IPS-15b (cell line): Measurements from ENCODE around the gene GGT6.

ENCODE experiments used
- H3K27me3 ChIP-seq: one replicate; pipeline ENCODE4 v1.6.1; 2013; ENCODE audit warnings: low read length; ENCODE audit not compliant: control insufficient read depth, insufficient read depth
- H3K36me3 ChIP-seq: one replicate; pipeline ENCODE4 v1.6.1; 2013; ENCODE audit warnings: low read length; ENCODE audit not compliant: control insufficient read depth, insufficient read depth
- H3K4me1 ChIP-seq: one replicate; pipeline ENCODE4 v1.6.1; 2013; ENCODE audit warnings: mild to moderate bottlenecking, low read length; ENCODE audit not compliant: control insufficient read depth, insufficient read depth
- H3K4me3 ChIP-seq: one replicate; pipeline ENCODE4 v1.5.1; 2013; ENCODE audit warnings: low read depth, low read length
- H3K9ac ChIP-seq: one replicate; pipeline ENCODE4 v1.6.1; 2013; ENCODE audit warnings: low read depth, mild to moderate bottlenecking, low read length
- H3K9me3 ChIP-seq: one replicate; pipeline ENCODE4 v1.6.1; 2013; ENCODE audit warnings: mild to moderate bottlenecking, low read length; ENCODE audit not compliant: control insufficient read depth, insufficient read depth

GGT6 gene

DNA sequence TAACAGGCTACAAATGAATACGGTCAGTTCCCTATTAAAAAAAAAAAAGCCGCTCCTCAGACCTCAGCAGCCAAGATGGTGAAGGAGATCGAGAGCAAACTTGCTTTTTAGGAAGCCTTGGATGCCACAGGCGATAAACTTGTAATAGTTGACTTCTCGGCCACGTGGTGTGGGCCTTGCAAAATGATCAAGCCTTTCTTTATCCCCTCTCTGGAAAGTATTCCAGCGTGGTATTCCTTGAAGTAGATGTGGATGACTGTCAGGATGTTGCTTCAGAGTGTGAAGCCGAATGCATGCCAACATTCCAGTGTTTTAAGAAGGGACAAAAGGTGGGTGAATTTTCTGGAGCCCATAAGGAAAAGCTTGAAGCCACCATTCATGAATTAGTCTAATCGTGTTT, 11.8 kb upstream of the GGT6 start:
- Histone ChIP-seq H3K4me1 (peaks cover 10% of the 10 kb centered on the region), H3K4me3 (no peak overlapping the region), H3K27me3 (no peaks in the 10 kb centered on the region), H3K9ac (no peak overlapping the region), H3K36me3 (no peaks in the 10 kb centered on the region), H3K9me3 (no peaks in the 10 kb centered on the region)

DNA sequence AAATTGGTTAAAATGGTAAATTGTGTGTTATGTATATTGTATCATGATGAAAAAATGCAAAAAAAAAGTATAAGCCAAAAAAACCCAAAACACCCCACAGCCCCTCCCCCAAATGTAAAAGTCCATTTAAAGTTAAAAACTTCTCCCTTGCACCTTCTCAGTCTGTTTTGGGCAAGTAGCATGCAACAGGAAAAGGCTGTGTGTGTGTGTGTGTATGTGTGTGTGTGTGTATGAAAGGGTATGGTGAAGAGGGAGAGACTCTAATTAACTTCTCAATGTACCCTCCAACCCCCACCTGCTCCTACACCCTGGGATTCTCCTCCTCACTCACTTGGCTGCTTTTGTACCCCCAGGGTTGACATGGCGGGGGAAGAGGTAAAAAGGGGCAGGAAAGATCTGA, 9.2 kb upstream of the GGT6 start:
- Histone ChIP-seq H3K9me3 (no peaks in the 10 kb centered on the region), H3K36me3 (no peaks in the 10 kb centered on the region), H3K9ac (no peak overlapping the region), H3K27me3 (peaks cover 3% of the 10 kb centered on the region), H3K4me3 (no peak overlapping the region), H3K4me1 (peaks cover 7% of the 10 kb centered on the region)

DNA sequence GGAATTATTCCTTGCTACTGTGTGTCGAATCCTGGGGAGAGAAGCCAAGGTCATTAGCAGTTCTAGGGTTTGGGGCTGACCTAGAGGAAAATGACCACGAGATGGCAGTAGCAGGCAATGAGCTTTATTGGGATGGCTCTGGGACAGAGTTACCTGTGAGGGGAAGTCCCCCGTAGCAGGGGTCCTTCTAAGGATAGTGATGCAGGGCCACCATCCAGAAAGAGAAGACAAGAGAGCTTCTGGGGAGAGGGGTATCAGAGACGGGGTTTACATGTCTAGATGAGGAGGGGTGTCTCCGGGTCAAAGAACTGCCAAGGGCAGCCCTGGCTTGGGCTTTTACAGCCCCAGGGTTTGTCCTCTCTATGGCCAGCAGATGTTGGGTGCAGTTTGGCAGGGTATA, 6.4 kb upstream of the GGT6 start:
- no peak overlapping the region for H3K9ac ChIP-seq

DNA sequence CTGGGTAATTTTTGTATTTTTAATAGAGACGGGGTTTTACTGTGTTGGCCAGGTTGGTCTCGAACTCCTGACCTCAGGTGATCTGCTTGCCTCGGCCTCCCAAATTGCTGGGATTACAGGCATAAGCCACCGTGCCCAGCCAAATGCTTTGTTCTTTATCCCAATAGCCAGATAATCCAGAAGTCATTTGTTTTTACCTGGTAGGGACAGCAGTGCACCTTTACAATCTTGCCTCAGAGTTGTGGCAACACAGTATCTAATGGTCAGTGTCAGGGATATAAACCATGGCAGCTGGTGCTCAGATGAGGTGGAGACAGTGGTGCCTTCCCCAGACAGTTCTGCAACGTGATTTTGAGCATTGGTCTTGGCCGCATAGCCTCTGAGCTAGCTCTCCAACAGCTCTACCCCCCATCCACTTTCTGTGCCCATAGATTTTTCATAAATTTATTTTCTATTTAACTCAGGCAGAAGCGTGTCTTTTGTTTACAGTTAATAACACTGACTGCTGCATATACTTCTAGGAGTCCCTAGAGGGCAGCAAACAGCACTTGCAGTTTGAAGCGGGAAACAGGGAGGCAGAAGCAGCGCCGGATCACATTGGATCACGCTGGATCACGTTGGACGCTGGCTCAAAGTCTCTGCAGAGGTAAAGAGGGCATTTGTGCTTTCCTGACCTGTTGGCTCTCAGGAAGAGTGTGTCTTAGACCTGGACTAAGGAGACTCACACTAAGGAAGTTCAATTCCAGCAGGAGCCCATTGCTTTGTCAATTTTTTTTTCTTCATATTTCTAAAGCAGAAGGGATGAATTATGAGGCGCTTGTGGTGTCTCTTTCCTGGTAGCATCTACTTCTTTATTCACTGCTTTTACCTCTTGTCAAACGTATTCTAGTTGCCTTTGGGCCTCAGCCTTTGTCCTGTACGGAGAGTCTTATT, 5.1 kb upstream of the GGT6 start:
- no peak overlapping the region for H3K9ac ChIP-seq

More for the DNA sequence above, 6.4 kb upstream of the GGT6 start:
- Histone ChIP-seq H3K4me3 (no peak overlapping the region), H3K27me3 (peaks cover 3% of the 10 kb centered on the region), H3K9me3 (no peaks in the 10 kb centered on the region), H3K4me1 (peaks cover 7% of the 10 kb centered on the region), H3K36me3 (no peaks in the 10 kb centered on the region)

DNA sequence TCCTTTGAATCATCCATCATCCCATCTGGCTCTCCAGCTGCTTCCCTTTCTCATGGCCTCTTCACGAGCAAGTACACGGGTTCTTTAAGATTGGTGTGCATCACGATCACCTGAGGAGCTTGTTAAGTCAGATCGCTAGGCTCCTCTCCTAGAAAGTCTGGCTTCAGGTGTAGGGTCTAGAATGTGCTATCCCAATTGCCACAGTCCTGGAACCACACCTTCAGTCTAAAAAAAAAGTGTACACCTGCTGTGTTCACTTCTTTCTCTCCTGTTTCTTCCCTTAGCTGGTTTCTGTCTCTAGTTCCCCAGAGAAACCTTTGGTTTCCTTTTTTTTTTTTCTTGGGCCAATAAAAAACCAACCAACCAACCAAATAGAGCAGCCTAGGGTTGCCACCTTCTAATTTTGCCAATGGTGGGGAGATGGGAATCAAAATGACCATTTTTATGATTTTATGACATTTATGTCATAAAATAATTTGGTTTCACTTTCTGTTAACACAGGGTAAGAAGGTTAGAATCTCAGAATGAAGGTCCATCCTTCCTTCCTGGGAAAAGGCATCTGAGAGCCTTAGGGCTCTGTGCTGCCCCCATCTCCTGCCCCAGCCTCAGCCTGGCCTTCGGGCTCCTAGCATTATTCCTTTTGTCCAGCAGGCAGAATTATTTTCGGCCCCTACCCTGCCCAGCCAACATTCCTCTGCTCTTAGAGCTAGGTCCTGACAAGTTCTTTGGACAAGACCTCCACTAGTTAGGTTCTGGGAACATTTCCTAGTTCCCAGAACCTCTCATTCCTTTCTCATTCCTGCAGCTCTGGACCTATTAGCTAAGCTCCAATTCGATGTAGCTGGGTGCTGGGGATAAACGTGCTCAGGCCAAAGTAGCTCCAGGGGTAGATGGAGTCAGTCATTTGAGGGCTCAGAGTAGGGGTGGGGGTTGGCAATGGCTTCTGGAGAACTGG, 1.9 kb upstream of the GGT6 start:
- no peaks in the 10 kb centered on the region for H3K36me3 ChIP-seq
- no peaks in the 10 kb centered on the region for H3K9me3 ChIP-seq
- no peak overlapping the region for H3K4me3 ChIP-seq
- no peak overlapping the region for H3K9ac ChIP-seq
- peaks cover 7% of the 10 kb centered on the region for H3K4me1 ChIP-seq
- H3K27me3 ChIP-seq = peaks cover 3% of the 10 kb centered on the region

More for the DNA sequence above, 5.1 kb upstream of the GGT6 start:
- no peaks in the 10 kb centered on the region for H3K9me3 ChIP-seq
- no peaks in the 10 kb centered on the region for H3K36me3 ChIP-seq
- no peak overlapping the region for H3K4me3 ChIP-seq
- peaks cover 3% of the 10 kb centered on the region for H3K27me3 ChIP-seq
- peaks cover 7% of the 10 kb centered on the region for H3K4me1 ChIP-seq

DNA sequence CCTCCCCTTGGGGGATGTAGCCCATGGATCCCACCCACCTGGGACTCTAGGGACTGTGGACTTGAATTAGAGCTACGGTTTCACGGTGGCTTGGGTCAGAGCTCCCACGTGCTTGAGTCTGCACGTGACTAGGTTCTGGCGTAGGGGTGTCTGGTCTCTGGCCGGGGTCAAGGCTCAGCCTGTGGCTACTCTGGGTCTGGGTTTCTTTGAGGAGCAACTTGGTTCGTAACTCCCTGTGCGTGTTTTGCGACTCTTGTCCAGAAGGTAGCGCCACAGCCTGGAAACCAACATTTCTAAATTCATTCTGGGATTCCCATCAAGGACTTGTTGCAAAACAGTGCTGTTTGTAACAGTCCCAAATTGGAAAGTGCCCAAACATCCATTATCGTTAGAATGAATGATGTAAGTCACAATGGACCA, 470 bp upstream of the GGT6 start:
- Histone ChIP-seq H3K9ac (no peak overlapping the region), H3K27me3 (peaks cover 2% of the 10 kb centered on the region), H3K4me1 (peaks cover 7% of the 10 kb centered on the region), H3K9me3 (no peaks in the 10 kb centered on the region), H3K4me3 (no peak overlapping the region), H3K36me3 (no peaks in the 10 kb centered on the region)

DNA sequence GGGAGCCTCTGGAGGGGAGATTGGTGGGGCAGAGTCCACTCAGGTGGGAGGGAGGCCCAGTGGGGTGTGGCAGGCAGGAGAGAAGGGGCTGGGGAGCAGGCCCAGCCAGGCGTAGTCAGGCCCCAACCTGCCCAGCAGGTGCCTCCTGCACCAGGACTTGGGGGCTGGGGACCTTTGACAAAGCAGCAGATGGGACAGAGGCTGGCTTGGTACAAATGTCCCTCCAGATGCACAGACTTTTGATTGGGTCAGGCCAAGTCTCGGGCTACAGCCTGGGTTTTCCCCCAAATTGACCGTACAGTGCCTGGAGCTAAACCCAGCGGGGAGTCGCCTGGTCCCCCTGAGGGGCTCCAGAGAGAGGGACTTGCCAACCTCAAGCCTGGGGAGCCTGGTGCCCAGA, 411 bp downstream of the GGT6 start:
- Histone ChIP-seq H3K4me1 (peaks cover 6% of the 10 kb centered on the region), H3K4me3 (no peak overlapping the region)

DNA sequence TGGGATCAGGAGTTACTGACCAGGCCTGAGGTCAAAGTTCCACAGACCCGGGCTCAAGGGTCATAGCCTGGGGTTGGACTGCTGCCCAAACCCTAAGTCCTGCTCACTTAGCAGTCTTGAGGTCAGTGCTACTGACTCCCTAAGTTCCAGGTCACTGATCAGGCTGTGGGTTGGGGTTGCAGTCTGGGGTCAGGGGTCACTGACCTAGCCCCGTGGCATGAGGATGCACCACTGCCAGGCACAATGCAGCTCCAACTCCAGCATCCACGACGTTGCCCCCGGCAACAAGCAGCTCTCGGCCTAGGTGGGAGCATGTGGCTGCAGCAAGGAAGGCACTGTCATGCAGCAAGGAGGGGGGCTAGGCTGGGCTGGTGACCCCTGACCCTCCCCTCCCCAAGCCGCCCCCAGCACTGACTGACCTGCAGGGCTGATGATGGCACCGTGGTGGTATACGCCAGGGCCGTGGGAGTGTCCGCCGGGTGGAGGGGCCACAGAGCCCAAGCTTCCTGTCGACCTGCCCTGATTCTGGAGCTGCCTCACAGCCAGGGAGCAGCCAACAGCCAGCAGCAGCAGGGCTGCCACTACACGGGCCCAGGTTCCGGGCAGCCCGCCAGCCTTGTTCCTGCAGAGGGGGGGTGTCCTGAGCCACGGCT, 1.1 kb downstream of the GGT6 start:
- Histone ChIP-seq H3K9ac (no peak overlapping the region), H3K36me3 (no peaks in the 10 kb centered on the region), H3K4me1 (peaks cover 6% of the 10 kb centered on the region), H3K4me3 (no peak overlapping the region), H3K9me3 (no peaks in the 10 kb centered on the region), H3K27me3 (no peaks in the 10 kb centered on the region)

More for the DNA sequence above, 411 bp downstream of the GGT6 start:
- H3K9me3 ChIP-seq = no peaks in the 10 kb centered on the region
- no peak overlapping the region for H3K9ac ChIP-seq
- no peaks in the 10 kb centered on the region for H3K27me3 ChIP-seq
- no peaks in the 10 kb centered on the region for H3K36me3 ChIP-seq

DNA sequence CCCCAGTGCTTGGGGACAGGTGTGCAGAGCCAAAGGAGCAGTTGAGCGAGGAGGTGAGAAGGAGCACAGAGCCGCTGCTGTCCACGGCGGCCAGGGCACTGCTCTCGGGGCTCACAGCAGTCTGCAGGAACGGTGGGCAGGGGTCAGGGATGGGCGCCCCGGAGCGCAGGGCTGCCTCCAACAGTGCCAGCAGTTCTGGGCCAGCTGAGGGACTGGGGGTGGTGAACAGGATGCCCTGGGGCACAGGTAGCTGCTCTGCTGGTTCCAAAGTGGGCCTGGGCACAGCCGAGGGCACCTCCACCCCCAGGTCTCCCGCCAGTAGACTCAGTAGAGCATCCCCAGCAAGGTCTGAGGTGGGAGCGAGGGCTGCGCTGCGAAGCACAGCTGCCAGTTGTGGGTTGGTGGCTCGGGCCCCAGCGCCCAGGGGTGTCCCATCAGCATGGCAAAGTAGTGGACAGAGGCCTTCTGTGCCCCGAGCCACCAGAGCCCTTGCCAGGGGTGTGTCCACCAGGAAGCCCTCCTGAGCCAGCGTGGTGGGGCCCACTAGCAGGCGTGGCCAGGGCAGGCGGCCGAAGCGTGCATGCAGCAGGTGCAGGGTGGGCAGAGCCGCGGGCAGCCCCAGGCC, 1.9 kb downstream of the GGT6 start:
- Histone ChIP-seq H3K9ac (no peak overlapping the region), H3K36me3 (no peaks in the 10 kb centered on the region), H3K4me3 (no peak overlapping the region), H3K9me3 (no peaks in the 10 kb centered on the region), H3K27me3 (no peaks in the 10 kb centered on the region), H3K4me1 (peaks cover 6% of the 10 kb centered on the region)

DNA sequence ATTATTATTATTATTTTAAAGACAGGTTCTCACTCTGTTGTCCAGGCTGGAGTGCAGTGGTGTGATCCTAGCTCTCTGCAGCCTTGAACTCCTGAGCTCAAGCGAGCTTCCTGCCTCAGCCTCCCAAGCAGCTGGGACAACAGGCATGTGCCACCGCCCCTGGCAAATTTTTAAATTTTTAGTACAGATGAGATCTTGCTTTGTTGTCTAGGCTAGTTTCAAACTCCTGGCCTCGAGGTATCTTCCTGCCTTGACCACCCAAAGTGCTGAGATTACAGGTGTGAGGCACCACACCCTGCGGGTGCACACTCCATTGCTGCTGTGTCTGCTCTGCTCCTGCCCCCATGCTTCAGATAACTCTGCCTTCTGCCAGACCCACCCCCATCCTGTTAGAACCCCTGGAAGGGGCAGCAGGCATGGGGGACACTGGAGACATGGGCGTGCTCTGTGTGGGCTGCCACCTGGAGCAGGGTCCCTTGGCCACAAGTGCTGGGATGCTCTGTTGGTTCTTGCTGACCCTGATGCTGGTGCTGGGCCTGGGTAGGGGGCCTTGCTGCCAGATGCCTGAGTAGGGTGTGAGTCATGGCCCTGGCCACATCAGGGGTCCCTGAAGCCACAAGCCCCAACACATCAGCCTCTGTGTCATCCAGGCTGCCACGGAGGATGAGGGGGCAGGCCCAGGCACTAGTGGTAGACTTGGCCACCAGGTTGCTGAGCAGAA, 2.6 kb downstream of the GGT6 start:
- Histone ChIP-seq H3K4me1 (peaks cover 6% of the 10 kb centered on the region), H3K4me3 (no peak overlapping the region), H3K9me3 (no peaks in the 10 kb centered on the region), H3K36me3 (peaks cover 5% of the 10 kb centered on the region), H3K27me3 (no peaks in the 10 kb centered on the region), H3K9ac (no peak overlapping the region)
